H54 (cell line): ENCODE measurements around the gene FOXC2.

Experiments
- DNase-seq: peaks from one replicate; pipeline ENCODE4 v3.0.0; 2011; ENCODE audit warnings: low spot score, mixed read lengths; ENCODE audit not compliant: insufficient read length
- FAIRE-seq: peaks from 3 replicates; lab custom pipeline; 2011; peaks lifted over from hg19 to GRCh38; lab: Jason Lieb, UNC
- POLR2A ChIP-seq: IDR thresholded peaks from 2 replicates; pipeline ENCODE4 v1.6.1; 2011; ENCODE audit warnings: low read depth, mild to moderate bottlenecking, low read length

The FOXC2 gene

GRCh38 chr16:86601356-86601755, 34.7 kb downstream of the FOXC2 start:
- DNase-seq: no peak
- FAIRE-seq: no peak
- no peak for TF ChIP-seq POLR2A

GRCh38 chr16:86602521-86602920, 35.9 kb downstream of the FOXC2 start:
- TF ChIP-seq POLR2A: no peak
- FAIRE-seq: no peak
- no peak for DNase-seq

- FAIRE-seq (no peak), DNase-seq (no peak)
- TF ChIP-seq POLR2A: no peak
Measured at GRCh38 chr16:86604436-86605193, 38.0 kb downstream of the FOXC2 start.

GRCh38 chr16:86605950-86606349, 39.3 kb downstream of the FOXC2 start:
- no peak for TF ChIP-seq POLR2A
- FAIRE-seq: no peak
- DNase-seq: no peak

- no peak for FAIRE-seq
- TF ChIP-seq POLR2A: no peak
- no peak for DNase-seq
Measured at GRCh38 chr16:86608301-86608747, 41.7 kb downstream of the FOXC2 start.

GRCh38 chr16:86609115-86609514, 42.5 kb downstream of the FOXC2 start:
- DNase-seq (peak; percentile 58), FAIRE-seq (no peak)
- TF ChIP-seq POLR2A: no peak

- FAIRE-seq (no peak), DNase-seq (no peak)
- 0 out of 2 replicates have a peak, but pooled peaks have one; percentile 16 for TF ChIP-seq POLR2A
Measured at GRCh38 chr16:86609661-86610060, 43.0 kb downstream of the FOXC2 start.

GRCh38 chr16:86610779-86611524, 44.3 kb downstream of the FOXC2 start:
- TF ChIP-seq POLR2A: no peak
- FAIRE-seq (no peak), DNase-seq (no peak)

- FAIRE-seq (no peak), DNase-seq (no peak)
- TF ChIP-seq POLR2A: no peak
Measured at GRCh38 chr16:86611525-86611855, 44.9 kb downstream of the FOXC2 start.

- no peak for FAIRE-seq
- TF ChIP-seq POLR2A: no peak
Measured at GRCh38 chr16:86611941-86612340, 45.3 kb downstream of the FOXC2 start.

GRCh38 chr16:86614699-86615098, 48.1 kb downstream of the FOXC2 start:
- DNase-seq (no peak), FAIRE-seq (no peak)
- no peak for TF ChIP-seq POLR2A

More at GRCh38 chr16:86611941-86612340, 45.3 kb downstream of the FOXC2 start:
- DNase-seq: no peak

- DNase-seq (no peak), FAIRE-seq (no peak)
- no peak for TF ChIP-seq POLR2A
Measured at GRCh38 chr16:86616906-86617305, 50.3 kb downstream of the FOXC2 start.

- FAIRE-seq (no peak), DNase-seq (peak; percentile 44)
- TF ChIP-seq POLR2A: no peak
Measured at GRCh38 chr16:86618431-86619238, 52.0 kb downstream of the FOXC2 start.
